ENCODE measurements around the gene ST7.
A peak's percentile ranks its signal among the peaks of the same experiment; 100 is the strongest.

ST7 gene

DNA sequence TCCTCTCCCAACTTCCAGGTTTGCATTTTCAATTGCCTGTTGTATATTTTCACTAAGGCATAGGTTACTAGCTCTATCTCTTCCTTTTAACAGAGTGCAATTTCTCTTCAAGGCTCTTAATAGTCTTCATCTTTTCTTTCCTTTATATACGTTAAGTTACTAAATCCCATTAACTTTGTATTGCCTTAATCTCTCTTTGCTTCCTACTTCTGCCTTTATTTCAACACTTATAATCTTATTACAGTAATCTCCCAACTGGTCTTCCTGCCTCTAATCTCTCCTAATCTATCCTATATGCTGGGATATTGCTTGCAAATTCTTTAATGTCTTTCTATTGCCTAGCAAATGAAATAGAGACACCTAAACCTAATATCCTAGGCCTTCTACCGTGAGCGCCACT, 26.1 kb downstream of the ST7 start:
- no peak for ATAC-seq

GRCh38 chr7:116980354-116980753, 27.1 kb downstream of the ST7 start:
- ATAC-seq: no peak

GRCh38 chr7:116981939-116982338, 28.6 kb downstream of the ST7 start:
- ATAC-seq: no peak

GRCh38 chr7:116984511-116984910, 31.2 kb downstream of the ST7 start:
- ATAC-seq: no peak

DNA sequence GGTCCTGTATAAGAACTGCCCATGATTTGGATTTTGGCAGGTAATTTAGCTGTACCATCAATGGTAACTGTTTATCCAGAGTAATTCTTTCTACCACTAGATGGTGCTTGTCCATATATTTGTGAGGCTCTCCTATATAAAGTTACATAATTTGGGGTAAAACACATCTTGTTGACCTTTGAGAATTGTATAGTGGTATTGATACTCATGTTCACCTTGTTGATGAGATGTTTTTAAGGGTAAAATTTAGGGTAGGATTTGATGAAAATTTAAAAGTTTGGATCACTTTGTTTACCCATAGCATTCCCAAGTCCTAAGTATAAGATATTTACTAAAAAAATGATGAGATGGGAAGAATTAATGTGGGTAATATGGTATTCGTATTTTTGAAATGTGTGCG, 31.6 kb downstream of the ST7 start:
- peak; percentile 43 to 46 for ATAC-seq

- no peak for ATAC-seq
Observed at GRCh38 chr7:116985575-116985974, 32.3 kb downstream of the ST7 start.

GRCh38 chr7:116986611-116987565, 33.6 kb downstream of the ST7 start:
- no peak for ATAC-seq

DNA sequence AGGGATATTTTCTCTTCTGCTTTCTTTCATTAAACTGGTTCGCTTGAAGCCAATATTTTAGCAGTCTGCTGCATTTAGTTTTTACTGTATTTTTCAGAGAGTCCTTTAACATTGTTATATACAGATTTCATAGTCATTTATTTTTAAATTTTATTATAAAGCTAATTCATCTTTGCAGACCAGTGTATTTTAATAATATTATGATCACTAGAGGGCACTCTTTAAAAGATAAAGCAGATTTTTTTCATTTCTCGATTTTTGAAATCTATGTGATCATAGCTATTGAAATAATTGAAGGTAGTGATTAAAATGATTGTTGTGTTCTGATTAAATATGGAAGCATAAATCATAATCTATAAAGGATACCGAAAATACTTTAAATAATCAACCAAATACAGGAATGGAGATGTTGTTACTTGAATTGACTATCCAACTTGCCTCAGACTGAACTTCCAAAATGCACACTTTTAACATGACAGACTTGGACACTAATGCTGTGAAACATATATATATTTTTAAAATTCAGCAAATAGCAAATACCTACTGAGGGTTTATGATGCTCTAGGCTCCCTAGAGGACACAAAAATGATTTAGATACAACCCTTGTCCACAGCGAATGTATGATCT, 35.2 kb downstream of the ST7 start:
- no peak for ATAC-seq

DNA sequence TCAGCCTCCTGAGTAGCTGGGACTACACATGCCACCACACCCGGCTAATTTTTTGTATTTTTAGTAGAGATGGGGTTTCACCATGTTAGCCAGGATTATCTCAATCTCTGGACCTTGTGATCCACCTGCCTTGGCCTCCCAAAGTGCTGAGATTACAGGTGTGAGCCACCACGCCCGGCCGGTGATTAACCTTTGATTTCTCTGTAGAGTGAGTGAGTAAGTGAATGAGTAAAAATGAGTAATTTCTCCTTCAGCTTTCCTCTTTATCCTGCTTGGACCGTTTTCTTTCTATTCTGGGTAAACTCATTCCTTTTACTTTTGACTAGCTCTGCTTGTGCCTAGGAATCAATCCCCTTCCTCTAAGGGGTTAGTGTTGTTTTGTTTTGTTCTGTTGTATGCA, 36.8 kb downstream of the ST7 start:
- no peak for ATAC-seq

DNA sequence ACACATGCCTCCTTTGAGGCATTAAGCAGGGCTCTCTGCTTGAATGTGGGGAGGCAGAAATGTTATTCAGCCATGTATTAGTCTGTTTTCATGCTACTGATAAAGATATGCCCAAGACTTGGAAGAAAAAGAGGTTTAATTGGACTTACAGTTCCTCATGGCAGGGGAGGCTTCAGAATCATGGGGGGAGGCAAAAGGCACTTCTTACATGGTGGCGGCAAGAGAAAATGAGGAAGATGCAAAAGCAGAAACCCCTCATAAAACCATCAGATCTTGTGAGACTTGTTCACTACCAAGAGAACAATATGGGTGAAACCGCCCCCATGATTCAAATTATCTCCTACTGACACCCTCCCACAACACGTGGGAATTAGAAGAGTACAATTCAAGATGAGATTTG, 37.9 kb downstream of the ST7 start:
- no peak for ATAC-seq

DNA sequence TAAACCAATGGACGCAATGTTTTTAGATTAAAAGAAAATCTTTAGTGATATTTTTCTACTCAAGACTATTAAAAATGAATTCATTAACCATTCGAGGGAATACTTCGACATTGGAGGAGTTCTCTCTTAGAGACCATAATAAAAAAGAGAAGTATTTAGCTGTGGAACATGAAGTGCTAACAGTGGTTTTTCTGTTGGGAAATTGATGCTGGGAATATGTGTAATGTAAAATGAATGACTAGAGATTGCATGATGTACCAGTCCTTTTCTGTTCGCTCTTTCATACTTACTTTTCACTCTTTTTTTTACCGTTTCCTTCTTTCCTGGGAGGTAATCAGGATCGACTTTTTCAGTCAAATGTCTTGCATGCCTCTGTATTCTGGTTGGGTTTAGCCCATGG, 41.3 kb downstream of the ST7 start:
- ATAC-seq: no peak

DNA sequence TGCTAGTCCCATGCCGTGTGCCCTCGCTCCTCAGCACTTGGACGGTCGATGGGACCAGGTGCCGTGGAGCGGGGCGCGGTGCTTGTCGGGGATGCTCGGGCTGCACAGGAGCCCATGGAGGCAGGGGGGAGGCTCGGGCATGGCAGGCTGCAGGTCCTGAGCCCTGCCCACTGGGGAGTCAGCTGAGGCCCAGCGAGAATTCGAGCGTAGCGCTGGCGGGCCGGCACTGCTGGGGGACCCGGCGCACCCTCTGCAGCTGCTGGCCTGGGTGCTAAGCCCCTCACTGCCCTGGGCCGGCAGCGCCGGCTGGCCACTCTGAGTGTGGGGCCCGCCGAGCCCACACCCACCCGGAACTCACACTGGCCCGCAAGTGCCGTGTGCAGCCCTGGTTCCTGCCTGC, 44.7 kb downstream of the ST7 start:
- no peak for ATAC-seq

- ATAC-seq: no peak
Observed at GRCh38 chr7:116998567-116999175, 45.4 kb downstream of the ST7 start.

DNA sequence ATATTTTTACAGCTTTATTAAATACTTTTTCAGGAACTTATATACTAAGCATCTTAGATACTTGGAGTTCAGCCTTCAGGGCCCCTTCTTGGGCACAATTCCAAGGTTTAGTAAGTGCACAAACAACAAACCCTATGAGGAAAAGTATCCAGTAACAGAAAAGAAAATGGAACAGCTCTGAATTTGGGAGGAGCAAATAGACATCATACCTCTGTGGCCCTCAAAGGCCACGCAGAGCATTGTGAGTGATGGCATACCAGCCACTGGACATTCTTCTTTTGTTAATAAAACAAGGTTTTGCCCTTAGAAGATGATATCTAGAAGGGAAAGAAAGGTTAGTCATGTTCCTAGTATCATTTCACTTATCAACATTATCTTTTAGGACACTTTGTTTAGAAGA, 46.0 kb downstream of the ST7 start:
- ATAC-seq: no peak

DNA sequence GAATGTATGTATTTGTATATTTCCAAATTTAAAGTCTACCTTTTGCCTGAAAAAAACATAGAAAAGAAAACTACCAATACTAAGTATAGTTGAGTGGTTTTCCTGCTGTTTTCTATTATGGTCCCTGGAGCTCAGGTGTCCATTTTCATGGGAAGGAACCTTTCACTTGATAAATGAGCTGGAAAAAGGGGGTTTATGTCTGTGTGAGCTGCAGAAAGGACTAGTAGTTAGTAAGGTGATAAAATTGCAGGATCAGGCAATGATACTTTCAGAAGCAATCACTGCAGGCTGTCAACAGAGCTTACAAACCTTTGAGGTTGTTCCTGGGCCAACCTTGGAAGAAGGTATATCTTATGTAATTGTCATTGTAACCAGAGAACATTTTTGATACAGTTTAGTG, 48.0 kb downstream of the ST7 start:
- ATAC-seq: no peak

- no peak for ATAC-seq
Observed at GRCh38 chr7:117004899-117005298, 51.6 kb downstream of the ST7 start.

- no peak for ATAC-seq
Observed at GRCh38 chr7:117005449-117005848, 52.1 kb downstream of the ST7 start.

- ATAC-seq: peak; percentile 33 to 34
Observed at GRCh38 chr7:117006907-117007684, 53.8 kb downstream of the ST7 start.

- ATAC-seq: no peak
Observed at GRCh38 chr7:117008118-117008885, 55.0 kb downstream of the ST7 start.

GRCh38 chr7:117008886-117009531, 55.7 kb downstream of the ST7 start:
- ATAC-seq: no peak

DNA sequence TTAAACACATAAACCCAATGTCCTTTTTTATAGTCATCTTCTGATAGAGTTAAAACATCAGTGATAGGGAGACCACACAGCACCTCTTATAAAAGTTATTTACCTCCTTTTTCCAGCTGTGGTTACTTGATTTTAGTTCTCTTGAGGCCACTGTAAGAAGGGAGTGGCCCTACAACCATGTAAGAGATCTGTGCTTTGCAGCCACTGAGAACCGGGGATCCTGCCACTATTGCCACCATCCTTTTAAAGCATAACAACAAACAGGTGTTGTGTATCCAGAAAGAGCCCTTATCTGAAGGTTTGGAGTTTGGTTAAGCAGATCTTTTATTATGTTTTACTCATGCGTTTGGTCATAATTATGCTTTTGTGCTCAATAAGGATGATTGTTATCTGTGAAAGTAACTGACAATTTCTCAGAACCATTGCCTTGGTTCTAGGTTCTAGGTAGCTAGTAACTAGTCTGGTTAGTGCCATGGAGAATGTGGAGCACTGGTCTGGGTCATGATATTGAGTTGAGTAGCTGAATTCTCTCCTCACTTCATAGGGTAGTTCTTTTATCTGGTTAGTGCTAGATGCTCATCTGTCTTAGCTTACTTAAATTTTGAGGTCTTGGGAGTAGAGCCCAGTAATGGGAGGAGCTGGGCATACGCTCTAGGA, 56.5 kb downstream of the ST7 start:
- ATAC-seq: peak; percentile 14 to 18
